IMR-90 (cell line): Measurements from ENCODE around the gene FER. TPM values are rescaled to one million over a fixed set of nuclear protein-coding genes. Genes with fewer than 3 reads are reported as not detected.
"Not testable (repeated sequence)": the region's sequence is repeated elsewhere in the genome, so short reads cannot be mapped to it uniquely, and the experiment has no call there.

Experiments used
- ATAC-seq: fragments of 200-7000 bp; cut with Tn5 transposase; 2 replicates; pipeline ENCODE4 v1.9.1; 2020; ENCODE audit warnings: low read depth, mild to moderate bottlenecking, moderate library complexity
- BruUV-seq: library from RNA; stranded (reverse); fragments of 400-500 nt; replicated peaks from 2 replicates; lab custom pipeline; 2021; lab: Mats Ljungman, UMichigan
- CTCF ChIA-PET: fragments of 300-600 bp; formaldehyde crosslinking; extraction: SDS; loops from one replicate; lab custom pipeline; 2021; ENCODE audit warnings: antibody characterized with exemption; lab: Yijun Ruan, JAX
- POLR2A ChIA-PET: fragments of 300-600 bp; sonication (Branson Sonifier 250); formaldehyde crosslinking; loops from one replicate; lab custom pipeline; 2022; ENCODE audit warnings: antibody characterized with exemption; ENCODE audit not compliant: unreplicated experiment; lab: Charles Lee
- DNase-seq: peaks from one replicate; pipeline ENCODE4 v3.0.0; 2013
- H2AFZ ChIP-seq: replicated peaks from 2 replicates; pipeline ENCODE3; 2013; ENCODE audit warnings: low read length, mild to moderate bottlenecking; ENCODE audit not compliant: poor library complexity
- H2AK5ac ChIP-seq: 2 replicates; pipeline ENCODE4 v1.6.1; 2013; ENCODE audit warnings: low read depth, low read length, inconsistent platforms
- H2AK9ac ChIP-seq: replicated peaks from 2 replicates; pipeline ENCODE3; 2013; ENCODE audit warnings: mild to moderate bottlenecking, low read depth, low read length, moderate library complexity; ENCODE audit not compliant: poor library complexity
- H2BK120ac ChIP-seq: 2 replicates; pipeline ENCODE4 v1.6.1; 2013; ENCODE audit warnings: low read depth, low read length, inconsistent platforms
- H2BK15ac ChIP-seq: 3 replicates; pipeline ENCODE4 v1.6.1; 2013; ENCODE audit warnings: low read depth, low read length, inconsistent platforms
- H2BK20ac ChIP-seq: 2 replicates; pipeline ENCODE4 v1.6.1; 2013; ENCODE audit warnings: low read depth, mild to moderate bottlenecking, inconsistent platforms, low read length, moderate library complexity
- H2BK5ac ChIP-seq: 2 replicates; pipeline ENCODE4 v1.6.1; 2013; ENCODE audit warnings: mild to moderate bottlenecking, low read depth, low read length, inconsistent platforms; ENCODE audit not compliant: poor library complexity, severe bottlenecking
- H3K14ac ChIP-seq: replicated peaks from 2 replicates; pipeline ENCODE4 v1.6.1; 2013; ENCODE audit warnings: low read depth, low read length, inconsistent platforms
- H3K18ac ChIP-seq: 2 replicates; pipeline ENCODE4 v1.6.1; 2013; ENCODE audit warnings: low read depth, low read length, control low read depth
- H3K23ac ChIP-seq: 2 replicates; pipeline ENCODE4 v1.6.1; 2013; ENCODE audit warnings: low read depth, low read length, inconsistent platforms
- H3K27ac ChIP-seq: 2 replicates; pipeline ENCODE4 v1.5.1; 2013; ENCODE audit warnings: mild to moderate bottlenecking, control low read depth, low read length; ENCODE audit not compliant: insufficient read depth
- H3K27me3 ChIP-seq: 2 replicates; pipeline ENCODE4 v1.6.1; 2013; ENCODE audit warnings: low read length; ENCODE audit not compliant: control insufficient read depth, insufficient read depth
- H3K36me3 ChIP-seq: 2 replicates; pipeline ENCODE4 v1.6.1; 2013; ENCODE audit warnings: low read length, mixed read lengths; ENCODE audit not compliant: control insufficient read depth, insufficient read depth
- H3K4ac ChIP-seq: 2 replicates; pipeline ENCODE4 v1.6.1; 2013; ENCODE audit warnings: low read depth, low read length, inconsistent platforms
- H3K4me1 ChIP-seq: 2 replicates; pipeline ENCODE4 v1.6.1; 2013; ENCODE audit warnings: low read length, mixed read lengths; ENCODE audit not compliant: control insufficient read depth, insufficient read depth
- H3K4me2 ChIP-seq: 2 replicates; pipeline ENCODE4 v1.6.1; 2013; ENCODE audit warnings: low read depth, mild to moderate bottlenecking, control low read depth, low read length, moderate library complexity
- H3K4me3 ChIP-seq: 2 replicates; pipeline ENCODE4 v1.5.1; 2013; ENCODE audit warnings: low read depth, mild to moderate bottlenecking, control low read depth, low read length, moderate library complexity; ENCODE audit not compliant: insufficient read depth
- H3K56ac ChIP-seq: 2 replicates; pipeline ENCODE4 v1.6.1; 2013; ENCODE audit warnings: low read length, inconsistent platforms; ENCODE audit not compliant: insufficient read depth; ENCODE audit errors: extremely low read depth
- H3K79me1 ChIP-seq, 2 experiments: 2 replicates each; pipeline ENCODE4 v1.6.1; 2013; ENCODE audit warnings: low read length in 2 of 2, inconsistent platforms in 1 of 2, low read depth in 1 of 2
- H3K9ac ChIP-seq: 2 replicates; pipeline ENCODE4 v1.6.1; 2013; ENCODE audit warnings: low read depth, low read length, control low read depth
- H3K9me1 ChIP-seq: 2 replicates; pipeline ENCODE4 v1.6.1; 2013; ENCODE audit warnings: low read length, inconsistent platforms; ENCODE audit not compliant: insufficient read depth
- H3K9me3 ChIP-seq: 2 replicates; pipeline ENCODE4 v1.6.1; 2013; ENCODE audit warnings: low read length; ENCODE audit not compliant: control insufficient read depth, insufficient read depth
- H4K20me1 ChIP-seq: 2 replicates; pipeline ENCODE4 v1.6.1; 2013; ENCODE audit warnings: low read length, inconsistent platforms; ENCODE audit not compliant: insufficient read depth
- H4K5ac ChIP-seq: 2 replicates; pipeline ENCODE4 v1.6.1; 2013; ENCODE audit warnings: mild to moderate bottlenecking, low read depth, low read length, control low read depth
- H4K8ac ChIP-seq, 2 experiments: 2 replicates each; pipeline ENCODE4 v1.6.1; 2013; ENCODE audit warnings: low read depth in 2 of 2, low read length in 2 of 2, control low read depth in 1 of 2, inconsistent platforms in 1 of 2
- H4K91ac ChIP-seq: 2 replicates; pipeline ENCODE4 v1.6.1; 2013; ENCODE audit warnings: low read depth, low read length, inconsistent platforms; ENCODE audit not compliant: insufficient read depth
- NFE2L2 ChIP-seq: fragments of 150-350 bp; IDR thresholded peaks from 2 replicates; pipeline ENCODE4 v1.6.1; 2016; ENCODE audit warnings: low read depth, mild to moderate bottlenecking, low read length
- WGBS, 2 experiments: methylation state at CpG; one replicate each; pipeline versions ENCODE4 v1.1.5 to v1.1.7; 2013; ENCODE audit warnings: missing lambda C conversion rate in 2 of 2; ENCODE audit not compliant: insufficient read length in 1 of 2; ENCODE audit errors: extremely low coverage in 2 of 2; 5-methylcytosine and 5-hydroxymethylcytosine counted together
- dilution Hi-C: fragments of 300-500 bp; cut with HindIII; formaldehyde crosslinking; loops from one replicate; pipeline ENCODE4 v1.14.3; 2018; ENCODE audit warnings: low sequenced_read_pairs; ENCODE audit not compliant: unreplicated experiment
- in situ Hi-C: fragments of 300-500 bp; cut with MboI; formaldehyde crosslinking; loops from 3 replicates; pipeline ENCODE4 v1.14.3; 2019; ENCODE audit warnings: low sequenced_read_pairs, inconsistent platforms, mixed read lengths
- intact Hi-C: fragments of 100-400 bp; cut with micrococcal nuclease; formaldehyde crosslinking; loops from 2 replicates; pipeline ENCODE4 v1.10.0; 2022
- polyA plus RNA-seq, 3 experiments: library from polyadenylated mRNA; depleted of rRNA; stranded (reverse); fragments of >200 nt; gene quantifications; 2 replicates each; pipeline ENCODE4 v1.2.3, GENCODE V29; 2012; ENCODE audit warnings: low replicate concordance in 1 of 3
- total RNA-seq: library from RNA; depleted of rRNA; stranded (reverse); fragments of >200 nt; gene quantifications from 2 replicates; pipeline ENCODE4 v1.2.3, GENCODE V29; 2012

FER gene
- total and polyA plus RNA-seq, 2 of the 4 experiments (the other 2 are of a cell fraction): 3.5 to 32.4 TPM

DNA sequence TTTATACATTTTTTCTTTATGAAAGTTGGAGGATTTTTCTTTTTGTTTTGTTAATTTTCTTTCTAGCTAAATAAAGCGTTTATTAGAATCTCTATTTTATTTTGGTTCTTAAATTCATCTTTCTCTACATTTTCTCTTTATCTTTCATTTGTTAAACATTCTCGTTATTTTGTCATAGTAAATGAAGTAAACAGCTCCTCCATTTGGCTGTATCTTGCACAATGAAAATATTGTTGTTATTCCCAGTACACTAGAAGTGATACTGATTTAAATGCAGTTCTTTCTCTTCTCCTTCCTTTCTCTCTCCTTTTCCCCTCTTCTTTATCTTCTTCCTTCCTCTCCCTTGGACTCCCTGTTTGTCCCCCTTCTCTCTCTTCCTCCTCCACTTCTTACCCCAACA lies 88.8 kb downstream of the FER start:
- no peak overlapping the region for H3K14ac ChIP-seq
- BruUV-seq: no TSS peak
- no peak overlapping the region for H3K23ac ChIP-seq
- dilution Hi-C loops (no loop called here), intact Hi-C loops (no loop called here), in situ Hi-C loops (no loop called here)
- H4K8ac ChIP-seq: no peak overlapping the region
- TF ChIP-seq NFE2L2: no peak
- no peaks in the 10 kb centered on the region for H3K9me3 ChIP-seq
- H4K91ac ChIP-seq: no peak overlapping the region
- DNase-seq: no peak
- no peaks in the 10 kb centered on the region for H3K27me3 ChIP-seq
- H3K4me2 ChIP-seq: no peak overlapping the region
- no peaks in the 10 kb centered on the region; a peak in 1 of 4 replicates for H3K79me1 ChIP-seq
- no peaks in the 10 kb centered on the region for H3K4me1 ChIP-seq
- H2AK9ac ChIP-seq: no peak overlapping the region
- H2BK15ac ChIP-seq: no peak overlapping the region
- H2BK20ac ChIP-seq: no peak overlapping the region
- H2BK120ac ChIP-seq: no peak overlapping the region
- no peak overlapping the region for H3K56ac ChIP-seq
- ChIA-PET POLR2A (no interaction called here), CTCF (interaction anchor here (0.7 kb wide), 1 partner anchor 118 kb away, joined by 3 read pairs; no protein-coding TSS in a partner anchor)
- no peak for ATAC-seq
- H4K20me1 ChIP-seq: no peaks in the 10 kb centered on the region
- H2AFZ ChIP-seq: no peak overlapping the region
- H3K9me1 ChIP-seq: no peaks in the 10 kb centered on the region; the same call in 1 of the 2 replicates
- H2BK5ac ChIP-seq: no peak overlapping the region
- no peak overlapping the region for H3K27ac ChIP-seq
- no peak overlapping the region for H3K9ac ChIP-seq
- H4K5ac ChIP-seq: no peak overlapping the region
- H2AK5ac ChIP-seq: no peak overlapping the region
- H3K36me3 ChIP-seq: no peaks in the 10 kb centered on the region
- H3K4me3 ChIP-seq: no peak overlapping the region
- no peak overlapping the region for H3K4ac ChIP-seq
- no CpG with 5 or more reads among the region's 2 CpGs for WGBS, 2 experiments
- no peak overlapping the region for H3K18ac ChIP-seq

DNA sequence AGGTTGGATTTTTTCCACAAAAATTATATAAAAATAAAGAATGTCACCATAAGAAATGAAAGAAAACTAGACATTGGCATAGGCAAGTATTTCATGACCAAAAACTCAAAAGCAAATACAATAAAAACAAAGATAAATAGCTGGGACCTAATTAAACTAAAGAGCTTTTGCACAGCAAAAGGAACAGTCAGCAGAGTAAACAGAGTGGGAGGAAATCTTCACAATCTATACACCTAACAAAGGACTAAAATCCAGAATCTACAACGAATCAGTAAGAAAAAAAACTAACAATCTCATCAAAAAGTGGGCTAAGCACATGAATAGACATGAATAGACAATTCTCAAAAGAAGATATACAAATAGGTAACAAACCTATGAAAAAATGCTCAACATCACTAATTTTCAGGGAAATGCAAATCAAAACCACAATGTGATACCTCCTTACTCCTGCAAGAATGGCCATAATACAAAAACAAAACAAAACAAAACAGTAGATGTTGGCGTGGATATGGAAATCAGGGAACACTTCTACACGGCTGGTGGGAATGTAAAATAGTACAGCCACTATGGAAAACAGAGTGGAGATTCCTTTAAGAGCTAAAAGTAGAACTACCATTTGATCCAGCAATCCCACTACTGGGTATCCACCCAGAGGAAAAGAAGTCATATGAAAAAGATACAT lies 94.7 kb downstream of the FER start:
- POLR2A ChIA-PET, H3K36me3 ChIP-seq, H4K20me1 ChIP-seq, H3K4me2 ChIP-seq, H3K56ac ChIP-seq, BruUV-seq, H2BK5ac ChIP-seq, H3K14ac ChIP-seq, H3K18ac ChIP-seq, H2BK120ac ChIP-seq, intact Hi-C loops, H3K27me3 ChIP-seq, H3K23ac ChIP-seq, H3K9ac ChIP-seq, H2AK5ac ChIP-seq, H4K5ac ChIP-seq, H2BK20ac ChIP-seq, in situ Hi-C loops, H3K4me3 ChIP-seq, H3K4ac ChIP-seq, CTCF ChIA-PET, H2BK15ac ChIP-seq, H3K9me3 ChIP-seq, H2AFZ ChIP-seq, H3K4me1 ChIP-seq, ATAC-seq, H3K27ac ChIP-seq, H3K79me1 ChIP-seq, H3K9me1 ChIP-seq, dilution Hi-C loops, H4K8ac ChIP-seq, DNase-seq, H4K91ac ChIP-seq, H2AK9ac ChIP-seq: not testable (repeated sequence)
- WGBS, 2 experiments: no CpG with 5 or more reads among the region's 3 CpGs
